LHCN-M2 (cell line): Measurements from ENCODE around the gene ANKH. TPM values are rescaled to one million over a fixed set of nuclear protein-coding genes. Genes with fewer than 3 reads are reported as not detected.
A peak's percentile ranks its signal among the peaks of the same experiment; 100 is the strongest.

ENCODE experiments used
- DNase-seq: peaks from one replicate; pipeline ENCODE4 v3.0.0-alpha.2; 2012; ENCODE audit warnings: low read depth
- total RNA-seq: library from RNA; depleted of rRNA; stranded (reverse); fragments of >200 nt; gene quantifications from 2 replicates; pipeline ENCODE4 v1.2.3, GENCODE V29; 2014

Gene ANKH
- total RNA-seq, 1 experiment from 2014 or later, result 27.3 TPM

GRCh38 chr5:14794583-14795230 is 76.9 kb downstream of the ANKH start:
- no peak for DNase-seq

GRCh38 chr5:14793851-14794250 is 77.7 kb downstream of the ANKH start:
- DNase-seq, result no peak

GRCh38 chr5:14790911-14791310 is 80.7 kb downstream of the ANKH start:
- no peak for DNase-seq

- peak; percentile 27 for DNase-seq
Observed at GRCh38 chr5:14790220-14790619, 81.4 kb downstream of the ANKH start.

- DNase-seq, result no peak
Observed at GRCh38 chr5:14787801-14788579, 83.6 kb downstream of the ANKH start.

- DNase-seq, result no peak
Observed at GRCh38 chr5:14783691-14784090, 87.9 kb downstream of the ANKH start.

GRCh38 chr5:14782591-14782990 is 89.0 kb downstream of the ANKH start:
- DNase-seq, result no peak

- no peak for DNase-seq
Observed at GRCh38 chr5:14781106-14781505, 90.5 kb downstream of the ANKH start.

- no peak for DNase-seq
Observed at GRCh38 chr5:14779975-14780374, 91.6 kb downstream of the ANKH start.

- no peak for DNase-seq
Observed at GRCh38 chr5:14778792-14779070, 92.8 kb downstream of the ANKH start.

GRCh38 chr5:14777932-14778791 is 93.4 kb downstream of the ANKH start:
- no peak for DNase-seq

GRCh38 chr5:14777187-14777586 is 94.4 kb downstream of the ANKH start:
- no peak for DNase-seq

GRCh38 chr5:14776602-14777001 is 95.0 kb downstream of the ANKH start:
- no peak for DNase-seq

- DNase-seq, result peak; percentile 43
Observed at GRCh38 chr5:14775857-14776256, 95.7 kb downstream of the ANKH start.

- DNase-seq, result no peak
Observed at GRCh38 chr5:14773588-14773987, 98.0 kb downstream of the ANKH start.

- no peak for DNase-seq
Observed at GRCh38 chr5:14771972-14772371, 99.6 kb downstream of the ANKH start.

GRCh38 chr5:14771189-14771588 is 100.4 kb downstream of the ANKH start:
- no peak for DNase-seq

GRCh38 chr5:14768508-14769365 is 102.8 kb downstream of the ANKH start:
- no peak for DNase-seq

GRCh38 chr5:14767735-14768507 is 103.7 kb downstream of the ANKH start:
- no peak for DNase-seq

- DNase-seq, result no peak
Observed at GRCh38 chr5:14767053-14767452, 104.5 kb downstream of the ANKH start.

- no peak for DNase-seq
Observed at GRCh38 chr5:14766584-14766983, 105.0 kb downstream of the ANKH start.
